HEK293T (cell line): ENCODE measurements around the gene OR10A6.

Experiments
- CTCF ChIA-PET: fragments of 350-600 bp; formaldehyde crosslinking; extraction: SDS; loops from one replicate; lab custom pipeline; 2021; ENCODE audit warnings: antibody characterized with exemption, inconsistent platforms; lab: Yijun Ruan, JAX
- POLR2A ChIA-PET: fragments of 350-600 bp; formaldehyde crosslinking; extraction: SDS; loops from one replicate; lab custom pipeline; 2020; ENCODE audit warnings: antibody characterized with exemption, inconsistent platforms; lab: Yijun Ruan, JAX
- DNase-seq: peaks from one replicate; pipeline ENCODE4 v3.0.0; 2012; ENCODE audit warnings: mixed read lengths; ENCODE audit errors: extremely low spot score
- L3MBTL2 ChIP-seq: fragments of 450-650 bp; conservative IDR thresholded peaks from 2 replicates; pipeline ENCODE4 v1.6.1; 2016; ENCODE audit warnings: mild to moderate bottlenecking
- NFRKB ChIP-seq: fragments of 450-650 bp; IDR thresholded peaks from 2 replicates; pipeline ENCODE4 v1.6.1; 2016; ENCODE audit warnings: mild to moderate bottlenecking, moderate library complexity

OR10A6 gene

GRCh38 chr11:7882860-7883259 lies 48.2 kb downstream of the OR10A6 start:
- DNase-seq: no peak
- ChIA-PET CTCF (no interaction called here), POLR2A (no interaction called here)
- TF ChIP-seq NFRKB (no peak), L3MBTL2 (no peak)
